ENCODE results near the gene DOCK1. TPM values are rescaled to one million over a fixed set of nuclear protein-coding genes. Genes with fewer than 3 reads are reported as not detected.

The DOCK1 gene
- total RNA-seq, 1 experiment from 2014 or later, result 40.0 TPM

DNA sequence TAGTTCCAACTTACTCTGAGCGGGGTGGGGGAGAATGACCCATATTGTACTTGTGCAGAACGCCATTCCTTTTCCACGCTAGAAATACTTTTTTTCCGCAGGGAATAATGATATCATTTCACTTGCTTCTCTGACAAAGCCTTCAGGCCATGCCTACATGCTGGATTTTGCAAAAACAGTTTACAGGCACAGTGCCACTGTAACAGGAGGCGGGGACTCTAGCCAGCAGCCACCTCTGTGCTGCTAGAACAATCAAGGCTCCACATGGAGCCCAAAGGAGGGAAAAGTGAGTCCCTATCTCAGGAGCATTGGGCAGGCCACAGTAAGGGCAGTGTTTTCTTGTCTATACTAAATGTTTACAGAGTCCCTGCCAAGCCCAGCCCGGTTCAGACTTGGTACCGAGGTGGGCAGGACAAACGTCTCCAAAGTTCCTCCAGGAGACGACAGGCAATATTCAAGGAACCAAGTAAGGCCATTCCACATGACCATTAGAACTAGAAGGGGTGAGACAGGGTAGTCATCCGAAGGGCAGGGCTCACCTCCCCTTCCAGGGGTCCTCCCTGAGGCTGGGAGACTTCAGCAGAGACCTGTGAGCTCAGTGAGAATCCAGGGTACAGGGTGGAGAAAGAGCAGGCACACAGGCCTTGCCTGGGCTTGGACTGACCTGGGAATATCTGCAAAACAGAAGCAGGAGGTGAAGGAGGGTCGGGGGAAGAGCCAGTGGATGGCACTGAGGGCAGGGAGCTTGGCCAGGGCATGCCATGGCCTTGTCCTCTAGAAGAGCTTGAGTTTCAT, 553.0 kb downstream of the DOCK1 start:
- ChIA-PET CTCF (no interaction called here), POLR2A (no interaction called here)
- Mint-ChIP-seq H3K27ac (ENCODE audit: low read depth, unreplicated experiment) (no peak overlapping the region), H3K4me1 (ENCODE audit: insufficient read depth, unreplicated experiment) (no peaks in the 10 kb centered on the region), H3K27me3 (ENCODE audit: insufficient read depth, unreplicated experiment) (no peaks in the 10 kb centered on the region), H3K36me3 (ENCODE audit: insufficient read depth, unreplicated experiment) (no peaks in the 10 kb centered on the region), H3K4me3 (ENCODE audit: unreplicated experiment) (no peak overlapping the region), H3K9me3 (ENCODE audit: unreplicated experiment) (no peaks in the 10 kb centered on the region)
- no TSS peak for BruUV-seq (replicated peaks)
- intact Hi-C loops (cut with micrococcal nuclease), result no loop called here
- TF ChIP-seq CTCF (IDR thresholded peaks at IDR 0.05; ENCODE audit: unreplicated experiment), result no peak
- DNase-seq (ENCODE audit: unreplicated experiment), result no peak

- POLR2A ChIA-PET, result no interaction called here
- TF ChIP-seq CTCF (IDR thresholded peaks at IDR 0.05; ENCODE audit: unreplicated experiment), result no peak
- BruUV-seq (replicated peaks), result no TSS peak
- no peak overlapping the region for H3K4me3 Mint-ChIP-seq (ENCODE audit: unreplicated experiment)
- no peaks in the 10 kb centered on the region for H3K9me3 Mint-ChIP-seq (ENCODE audit: unreplicated experiment)
- H3K27ac Mint-ChIP-seq (ENCODE audit: low read depth, unreplicated experiment), result no peak overlapping the region
- CTCF ChIA-PET, result no interaction called here
- DNase-seq (ENCODE audit: unreplicated experiment), result no peak
- H3K4me1 Mint-ChIP-seq (ENCODE audit: insufficient read depth, unreplicated experiment), result no peaks in the 10 kb centered on the region
- H3K27me3 Mint-ChIP-seq (ENCODE audit: insufficient read depth, unreplicated experiment), result peaks cover 2% of the 10 kb centered on the region
- intact Hi-C loops (cut with micrococcal nuclease), result no loop called here
- H3K36me3 Mint-ChIP-seq (ENCODE audit: insufficient read depth, unreplicated experiment), result no peaks in the 10 kb centered on the region
Measured at GRCh38 chr10:127458829-127459228, 553.6 kb downstream of the DOCK1 start.

GRCh38 chr10:127459918-127460317, 554.7 kb downstream of the DOCK1 start:
- peaks cover 13% of the 10 kb centered on the region for H3K27me3 Mint-ChIP-seq (ENCODE audit: insufficient read depth, unreplicated experiment)
- peaks cover 5% of the 10 kb centered on the region for H3K9me3 Mint-ChIP-seq (ENCODE audit: unreplicated experiment)
- no peak for DNase-seq (ENCODE audit: unreplicated experiment)
- POLR2A ChIA-PET, result no interaction called here
- no peak for TF ChIP-seq CTCF (IDR thresholded peaks at IDR 0.05; ENCODE audit: unreplicated experiment)
- H3K4me1 Mint-ChIP-seq (ENCODE audit: insufficient read depth, unreplicated experiment), result no peaks in the 10 kb centered on the region
- BruUV-seq (replicated peaks), result no TSS peak
- intact Hi-C loops (cut with micrococcal nuclease), result no loop called here
- no peak overlapping the region for H3K27ac Mint-ChIP-seq (ENCODE audit: low read depth, unreplicated experiment)
- CTCF ChIA-PET, result interaction anchor here (0.7 to 0.9 kb wide), 2 partner anchors 255 to 960 kb away, joined by 3 read pairs; no protein-coding TSS in a partner anchor
- H3K4me3 Mint-ChIP-seq (ENCODE audit: unreplicated experiment), result no peak overlapping the region
- H3K36me3 Mint-ChIP-seq (ENCODE audit: insufficient read depth, unreplicated experiment), result no peaks in the 10 kb centered on the region

GRCh38 chr10:127462643-127463295, 557.5 kb downstream of the DOCK1 start:
- Mint-ChIP-seq H3K27me3 (ENCODE audit: insufficient read depth, unreplicated experiment) (peaks cover 34% of the 10 kb centered on the region), H3K36me3 (ENCODE audit: insufficient read depth, unreplicated experiment) (no peaks in the 10 kb centered on the region), H3K27ac (ENCODE audit: low read depth, unreplicated experiment) (no peak overlapping the region), H3K4me3 (ENCODE audit: unreplicated experiment) (no peak overlapping the region), H3K4me1 (ENCODE audit: insufficient read depth, unreplicated experiment) (no peaks in the 10 kb centered on the region), H3K9me3 (ENCODE audit: unreplicated experiment) (peaks cover 5% of the 10 kb centered on the region)
- DNase-seq (ENCODE audit: unreplicated experiment), result no peak
- POLR2A ChIA-PET, result no interaction called here
- CTCF ChIA-PET, result no interaction called here
- intact Hi-C loops (cut with micrococcal nuclease), result no loop called here
- BruUV-seq (replicated peaks), result no TSS peak
- TF ChIP-seq CTCF (IDR thresholded peaks at IDR 0.05; ENCODE audit: unreplicated experiment), result no peak
